Karpas-422 (cell line): ENCODE measurements around the gene PELI3. TPM values are rescaled to one million over a fixed set of nuclear protein-coding genes. Genes with fewer than 3 reads are reported as not detected.

Experiments used
- DNase-seq: peaks from one replicate; pipeline ENCODE4 v3.0.0-alpha.2; 2015
- H2AFZ ChIP-seq: fragments of 200-600 bp; sonication (generic); 2 replicates; pipeline ENCODE4 v1.6.1; 2014; ENCODE audit warnings: antibody characterized with exemption, low read length, mixed read lengths
- H3K27ac ChIP-seq: fragments of 200-600 bp; sonication (generic); 2 replicates; pipeline ENCODE4 v1.5.1; 2014; ENCODE audit warnings: mild to moderate bottlenecking, low read length, moderate library complexity
- H3K27me3 ChIP-seq: fragments of 200-600 bp; sonication (generic); 2 replicates; pipeline ENCODE4 v1.6.1; 2014; ENCODE audit warnings: low read length, mixed read lengths
- H3K36me3 ChIP-seq: fragments of 200-600 bp; sonication (generic); 2 replicates; pipeline ENCODE4 v1.6.1; 2014; ENCODE audit warnings: low read length, mixed read lengths; ENCODE audit not compliant: insufficient read depth
- H3K4me1 ChIP-seq: fragments of 200-600 bp; sonication (generic); 2 replicates; pipeline ENCODE4 v1.6.1; 2014; ENCODE audit warnings: mild to moderate bottlenecking, low read length, mixed read lengths
- H3K4me2 ChIP-seq: fragments of 200-600 bp; sonication (generic); 2 replicates; pipeline ENCODE4 v1.6.1; 2014; ENCODE audit warnings: low read length, low read depth, mild to moderate bottlenecking; ENCODE audit not compliant: poor library complexity, severe bottlenecking
- H3K4me3 ChIP-seq: fragments of 200-600 bp; sonication (generic); 2 replicates; pipeline ENCODE4 v1.5.1; 2014; ENCODE audit warnings: mild to moderate bottlenecking, antibody characterized with exemption, low read length, mixed read lengths
- H3K79me2 ChIP-seq: fragments of 200-600 bp; sonication (generic); 2 replicates; pipeline ENCODE4 v1.6.1; 2014; ENCODE audit warnings: mild to moderate bottlenecking, low read length, mixed read lengths
- H3K9ac ChIP-seq: fragments of 200-600 bp; sonication (generic); 2 replicates; pipeline ENCODE4 v1.6.0; 2014; ENCODE audit warnings: low read length
- H3K9me2 ChIP-seq: fragments of 200-600 bp; sonication (generic), shearing (Covaris generic); replicated peaks from 2 replicates; pipeline ENCODE4 v1.6.0; 2014; ENCODE audit warnings: mild to moderate bottlenecking, low read length, moderate library complexity; ENCODE audit not compliant: insufficient read depth
- H3K9me3 ChIP-seq: fragments of 300-700, 200-600 bp; sonication (generic); 2 replicates; pipeline ENCODE4 v1.6.1; 2014; ENCODE audit warnings: low read length, mixed read lengths
- H4K20me1 ChIP-seq: fragments of 200-600 bp; sonication (generic); 2 replicates; pipeline ENCODE4 v1.6.1; 2014; ENCODE audit warnings: mild to moderate bottlenecking, antibody characterized with exemption, low read length, low read depth; ENCODE audit not compliant: insufficient read depth
- total RNA-seq: library from RNA; depleted of rRNA; stranded (reverse); fragments of >200 nt; shearing (Covaris generic); gene quantifications from 2 replicates; pipeline ENCODE4 v1.2.3, GENCODE V29; 2014; ENCODE audit warnings: low replicate concordance

PELI3 gene
- total RNA-seq, 1 experiment from 2014 or later = 6.7 TPM

DNA sequence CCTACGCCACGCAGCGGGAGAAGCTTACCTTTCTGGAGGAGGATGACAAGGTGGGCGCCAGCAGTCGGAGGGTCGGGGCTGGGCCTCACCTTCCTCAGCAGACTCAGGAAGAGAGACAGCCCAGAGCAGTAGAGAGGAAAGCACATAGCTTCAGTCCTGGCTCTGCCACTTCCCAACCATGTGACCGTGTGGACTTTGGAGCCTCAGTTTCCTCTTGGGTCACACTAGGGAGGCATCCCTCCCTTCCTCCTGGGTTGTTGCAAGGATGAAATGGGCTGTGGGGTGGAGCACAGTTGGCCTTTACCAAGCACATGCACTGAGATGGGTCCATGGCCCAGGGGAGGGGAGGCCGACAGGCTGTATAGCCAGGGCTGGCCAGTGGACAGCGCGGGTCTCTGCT lies 26.4 kb downstream of the PELI3 start:
- H2AFZ ChIP-seq = no peak overlapping the region
- no peak overlapping the region for H3K4me3 ChIP-seq
- no peak overlapping the region for H3K9ac ChIP-seq
- DNase-seq = no peak
- no peak overlapping the region for H3K4me2 ChIP-seq
- H4K20me1 ChIP-seq = no peaks in the 10 kb centered on the region
- H3K36me3 ChIP-seq = no peaks in the 10 kb centered on the region
- no peaks in the 10 kb centered on the region for H3K79me2 ChIP-seq
- no peak overlapping the region for H3K27ac ChIP-seq
- no peaks in the 10 kb centered on the region for H3K9me3 ChIP-seq
- no peaks in the 10 kb centered on the region for H3K4me1 ChIP-seq
- no peaks in the 10 kb centered on the region for H3K27me3 ChIP-seq
- no peaks in the 10 kb centered on the region for H3K9me2 ChIP-seq

DNA sequence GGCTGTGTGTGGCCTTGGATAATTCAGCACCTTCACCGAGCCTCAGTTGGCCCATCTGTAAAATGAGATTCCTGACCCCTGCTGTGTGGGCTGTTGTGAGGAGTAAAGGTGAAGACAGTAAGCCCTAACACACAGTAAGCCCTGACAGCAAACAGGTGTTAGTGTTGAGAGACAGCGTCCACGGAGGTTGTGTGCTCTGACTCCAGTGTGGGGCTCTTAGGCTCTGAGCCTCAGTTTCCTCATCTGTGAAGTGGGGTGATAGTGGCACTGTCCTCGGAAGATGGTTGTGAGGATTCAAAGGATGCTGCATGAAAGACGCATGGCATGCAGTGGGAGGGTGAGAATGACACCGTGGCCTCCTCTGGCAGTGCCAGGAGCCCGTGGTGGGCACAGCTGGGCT lies 27.8 kb downstream of the PELI3 start:
- no peak overlapping the region for H3K27ac ChIP-seq
- 0 out of 2 replicates have a peak, but pooled peaks cover 2% of the 10 kb centered on the region for H3K36me3 ChIP-seq
- H3K4me1 ChIP-seq = no peaks in the 10 kb centered on the region
- no peaks in the 10 kb centered on the region for H3K79me2 ChIP-seq
- no peak for DNase-seq
- H3K27me3 ChIP-seq = no peaks in the 10 kb centered on the region
- no peaks in the 10 kb centered on the region for H3K9me2 ChIP-seq
- H3K9me3 ChIP-seq = no peaks in the 10 kb centered on the region
- H3K4me3 ChIP-seq = no peak overlapping the region
- H3K4me2 ChIP-seq = no peak overlapping the region
- no peak overlapping the region for H2AFZ ChIP-seq
- H3K9ac ChIP-seq = no peak overlapping the region
- H4K20me1 ChIP-seq = no peaks in the 10 kb centered on the region

DNA sequence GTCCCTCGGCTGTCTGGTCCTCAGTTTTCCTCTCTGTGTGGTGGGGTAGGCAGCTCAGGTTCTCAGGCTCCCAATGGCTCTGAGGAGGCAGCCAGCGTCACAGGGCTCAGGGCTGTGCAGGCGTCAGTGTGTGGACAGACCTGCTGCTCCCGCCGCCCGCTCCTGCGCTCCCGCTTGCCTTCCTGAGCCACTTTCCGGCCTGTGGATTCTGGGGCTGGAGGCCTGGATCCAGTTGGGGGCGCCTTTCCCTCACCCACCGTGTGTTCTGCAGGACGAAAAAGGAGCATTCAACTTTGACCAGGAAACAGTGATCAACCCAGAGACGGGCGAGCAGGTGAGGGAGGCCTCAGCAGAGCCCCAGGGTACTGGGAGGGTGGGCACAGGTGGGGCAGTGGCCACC lies 28.2 kb downstream of the PELI3 start:
- no peak overlapping the region for H3K27ac ChIP-seq
- no peaks in the 10 kb centered on the region for H3K9me2 ChIP-seq
- H4K20me1 ChIP-seq = no peaks in the 10 kb centered on the region
- no peak overlapping the region for H3K4me2 ChIP-seq
- no peak overlapping the region for H3K9ac ChIP-seq
- no peak overlapping the region for H2AFZ ChIP-seq
- no peaks in the 10 kb centered on the region for H3K9me3 ChIP-seq
- H3K79me2 ChIP-seq = no peaks in the 10 kb centered on the region
- H3K27me3 ChIP-seq = no peaks in the 10 kb centered on the region
- H3K4me1 ChIP-seq = no peaks in the 10 kb centered on the region
- H3K36me3 ChIP-seq = 0 out of 2 replicates have a peak, but pooled peaks cover 2% of the 10 kb centered on the region
- no peak for DNase-seq
- no peak overlapping the region for H3K4me3 ChIP-seq

DNA sequence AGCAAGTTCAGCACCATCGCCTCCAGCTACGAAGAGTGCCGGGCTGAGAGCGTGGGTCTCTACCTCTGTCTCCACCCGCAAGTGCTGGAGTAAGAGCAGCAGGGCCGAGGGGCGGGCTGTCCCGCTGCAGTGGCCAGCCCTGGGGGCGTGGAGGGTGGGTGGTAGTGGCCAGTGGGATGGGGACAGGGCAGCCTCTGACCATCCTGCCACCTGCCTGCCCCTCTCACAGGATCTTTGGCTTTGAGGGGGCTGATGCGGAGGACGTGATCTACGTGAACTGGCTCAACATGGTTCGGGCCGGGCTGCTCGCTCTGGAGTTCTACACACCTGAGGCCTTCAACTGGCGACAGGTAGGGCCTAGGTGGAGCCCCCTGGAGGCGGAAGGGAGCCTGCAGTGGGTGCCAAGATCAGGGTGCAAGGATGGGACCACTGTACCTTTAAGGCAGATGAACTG lies 28.7 kb downstream of the PELI3 start:
- no peak overlapping the region for H2AFZ ChIP-seq

DNA sequence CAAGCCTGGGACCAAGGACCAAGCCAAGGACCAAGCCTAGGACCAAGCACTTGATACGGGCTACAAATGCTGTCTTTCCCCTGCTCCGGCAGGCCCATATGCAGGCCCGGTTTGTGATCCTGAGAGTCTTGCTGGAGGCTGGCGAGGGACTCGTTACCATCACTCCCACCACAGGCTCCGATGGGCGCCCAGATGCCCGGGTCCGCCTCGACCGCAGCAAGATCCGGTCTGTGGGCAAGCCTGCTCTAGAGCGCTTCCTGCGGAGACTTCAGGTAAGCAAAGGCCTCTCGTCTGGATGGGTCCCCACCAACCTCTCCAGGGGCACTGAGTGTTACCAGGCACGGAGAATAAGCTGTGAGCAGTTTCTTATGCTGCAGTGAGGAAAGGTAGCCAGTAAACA lies 30.5 kb downstream of the PELI3 start:
- no peak overlapping the region for H3K4me3 ChIP-seq
- DNase-seq = no peak
- H3K4me2 ChIP-seq = no peak overlapping the region
- H2AFZ ChIP-seq = no peak overlapping the region
- no peaks in the 10 kb centered on the region for H3K4me1 ChIP-seq
- no peak overlapping the region for H3K27ac ChIP-seq
- 0 out of 2 replicates have a peak, but pooled peaks cover 2% of the 10 kb centered on the region for H3K36me3 ChIP-seq
- no peaks in the 10 kb centered on the region for H3K79me2 ChIP-seq
- H4K20me1 ChIP-seq = no peaks in the 10 kb centered on the region
- no peaks in the 10 kb centered on the region for H3K9me3 ChIP-seq
- no peak overlapping the region for H3K9ac ChIP-seq
- H3K27me3 ChIP-seq = no peaks in the 10 kb centered on the region
- H3K9me2 ChIP-seq = no peaks in the 10 kb centered on the region

More for the DNA sequence above, 28.7 kb downstream of the PELI3 start:
- Histone ChIP-seq H3K4me3 (no peak overlapping the region), H3K9ac (no peak overlapping the region), H3K9me2 (no peaks in the 10 kb centered on the region), H3K27ac (no peak overlapping the region), H3K4me1 (no peaks in the 10 kb centered on the region), H3K4me2 (no peak overlapping the region), H3K9me3 (no peaks in the 10 kb centered on the region), H3K36me3 (0 out of 2 replicates have a peak, but pooled peaks cover 2% of the 10 kb centered on the region), H4K20me1 (no peaks in the 10 kb centered on the region), H3K79me2 (no peaks in the 10 kb centered on the region), H3K27me3 (no peaks in the 10 kb centered on the region)
- no peak for DNase-seq

DNA sequence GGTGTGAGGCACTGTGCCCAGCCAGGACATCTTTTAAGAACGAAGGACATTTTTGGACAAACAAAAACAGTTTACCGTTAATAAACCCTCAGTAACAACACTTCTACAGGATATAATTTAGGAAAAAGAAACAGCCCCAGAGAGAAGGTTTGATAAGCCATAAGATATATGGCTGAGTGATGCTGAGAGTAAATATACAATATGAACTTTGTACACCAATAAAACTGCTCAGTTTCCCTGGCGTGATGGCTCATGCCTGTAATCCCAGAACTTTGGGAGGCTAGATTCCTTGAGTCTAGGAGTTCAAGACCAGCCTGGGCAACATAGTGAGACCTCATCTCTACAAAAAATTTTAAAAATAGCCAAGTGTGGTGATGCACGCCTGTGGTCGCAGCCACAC lies 31.8 kb downstream of the PELI3 start:
- no peak overlapping the region for H3K27ac ChIP-seq
- H3K9me3 ChIP-seq = no peaks in the 10 kb centered on the region
- no peak overlapping the region for H2AFZ ChIP-seq
- H3K9me2 ChIP-seq = no peaks in the 10 kb centered on the region
- no peaks in the 10 kb centered on the region for H3K4me1 ChIP-seq
- H3K36me3 ChIP-seq = 0 out of 2 replicates have a peak, but pooled peaks cover 2% of the 10 kb centered on the region
- H4K20me1 ChIP-seq = no peaks in the 10 kb centered on the region
- H3K27me3 ChIP-seq = no peaks in the 10 kb centered on the region
- no peak overlapping the region for H3K4me3 ChIP-seq
- no peaks in the 10 kb centered on the region for H3K79me2 ChIP-seq
- no peak overlapping the region for H3K9ac ChIP-seq
- no peak overlapping the region for H3K4me2 ChIP-seq
- DNase-seq = no peak

DNA sequence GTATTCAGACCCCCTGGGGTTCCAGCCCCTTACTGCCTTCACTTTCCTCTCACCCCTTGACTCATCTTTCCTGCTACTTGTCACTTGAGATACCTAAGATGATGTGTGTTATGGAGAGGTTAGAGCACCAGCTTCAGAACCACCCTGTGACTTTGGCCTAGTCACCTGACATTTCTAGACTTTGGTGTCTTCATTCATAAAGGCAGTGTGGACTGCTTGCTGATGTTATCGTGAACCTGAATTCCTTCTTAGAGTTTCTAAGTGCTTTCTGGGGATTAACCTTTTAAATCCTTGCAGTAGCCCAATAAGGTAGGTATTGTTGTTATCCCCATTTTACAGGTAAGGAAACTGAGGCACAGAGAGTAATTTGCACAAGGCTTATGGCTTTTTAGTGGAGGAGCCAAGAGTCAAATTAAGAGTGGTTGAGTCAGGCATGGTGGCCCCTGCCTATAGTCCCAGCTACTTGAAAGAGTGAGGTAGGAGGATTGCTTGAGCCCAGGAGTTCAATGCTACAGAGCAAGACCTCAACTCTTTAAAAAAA lies 38.6 kb downstream of the PELI3 start:
- Histone ChIP-seq H4K20me1 (no peaks in the 10 kb centered on the region), H3K27me3 (no peaks in the 10 kb centered on the region), H3K4me3 (no peak overlapping the region), H3K9ac (no peak overlapping the region), H3K4me2 (no peak overlapping the region), H3K27ac (no peak overlapping the region), H2AFZ (no peak overlapping the region), H3K9me2 (no peaks in the 10 kb centered on the region), H3K79me2 (no peaks in the 10 kb centered on the region), H3K36me3 (no peaks in the 10 kb centered on the region), H3K9me3 (no peaks in the 10 kb centered on the region), H3K4me1 (no peaks in the 10 kb centered on the region)
- DNase-seq = no peak

DNA sequence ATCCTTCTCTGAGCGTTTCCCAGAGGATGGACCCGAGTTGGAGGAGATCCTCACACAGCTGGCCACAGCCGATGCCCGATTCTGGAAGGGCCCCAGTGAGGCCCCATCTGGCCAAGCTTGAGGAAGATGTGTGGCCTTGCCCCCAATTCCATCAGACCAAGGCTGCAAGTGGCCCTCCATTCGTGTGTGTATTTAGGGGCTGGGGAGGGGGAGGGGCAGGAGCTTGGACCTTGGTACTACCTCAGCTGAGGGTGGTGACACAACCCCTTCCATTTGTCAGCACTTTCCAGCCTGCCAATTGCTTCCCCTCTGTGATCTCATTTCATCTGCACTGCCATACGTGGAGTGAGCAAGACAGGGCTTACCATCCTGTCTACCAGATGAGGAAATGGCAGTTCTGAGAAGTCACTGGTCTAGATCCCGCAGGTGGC lies 42.4 kb downstream of the PELI3 start:
- Histone ChIP-seq H3K4me3 (no peak overlapping the region), H3K36me3 (no peaks in the 10 kb centered on the region), H3K9ac (no peak overlapping the region), H4K20me1 (no peaks in the 10 kb centered on the region), H3K4me1 (peaks cover 7% of the 10 kb centered on the region), H3K4me2 (no peak overlapping the region), H3K9me3 (no peaks in the 10 kb centered on the region), H3K27me3 (no peaks in the 10 kb centered on the region), H3K27ac (no peak overlapping the region), H2AFZ (no peak overlapping the region), H3K9me2 (no peaks in the 10 kb centered on the region), H3K79me2 (peaks cover 5% of the 10 kb centered on the region)
- no peak for DNase-seq
